Renal cortical epithelial cell (primary cell): ENCODE measurements around the gene LATS2. TPM values are rescaled to one million over a fixed set of nuclear protein-coding genes. Genes with fewer than 3 reads are reported as not detected.

Experiments
- DNase-seq: peaks from one replicate; pipeline ENCODE4 v3.0.0-alpha.2; 2011; ENCODE audit warnings: low read depth
- total RNA-seq: library from RNA; depleted of rRNA; stranded (reverse); fragments of >200 nt; gene quantifications from 2 replicates; pipeline ENCODE4 v1.2.3, GENCODE V29; 2014

Gene LATS2
- total RNA-seq, 1 donor from 2014 or later, result 27.1 TPM

GRCh38 chr13:20993661-20994440 lies 67.5 kb downstream of the LATS2 start:
- DNase-seq, result peak; percentile 87

DNA sequence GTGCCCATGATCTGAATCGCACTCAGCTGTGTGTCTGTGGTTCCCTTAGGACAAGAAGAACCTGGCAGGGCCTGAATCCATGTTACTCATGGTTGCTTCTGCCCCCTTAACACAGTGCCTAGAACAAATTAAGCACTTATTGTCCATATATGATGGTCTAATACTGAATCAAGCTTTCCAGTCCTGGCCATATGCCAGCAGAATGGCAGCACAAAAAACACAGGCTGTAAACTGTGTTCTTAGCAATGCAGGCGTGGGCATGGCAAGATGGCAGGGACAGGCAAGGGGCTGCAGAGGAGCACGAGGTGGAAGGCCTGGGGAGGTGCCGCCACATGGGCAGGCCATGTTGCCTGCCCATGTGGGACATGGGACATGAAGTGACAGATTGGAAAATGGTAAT lies 68.2 kb downstream of the LATS2 start:
- no peak for DNase-seq

- DNase-seq, result no peak
Measured at GRCh38 chr13:20991741-20992520, 69.5 kb downstream of the LATS2 start.

DNA sequence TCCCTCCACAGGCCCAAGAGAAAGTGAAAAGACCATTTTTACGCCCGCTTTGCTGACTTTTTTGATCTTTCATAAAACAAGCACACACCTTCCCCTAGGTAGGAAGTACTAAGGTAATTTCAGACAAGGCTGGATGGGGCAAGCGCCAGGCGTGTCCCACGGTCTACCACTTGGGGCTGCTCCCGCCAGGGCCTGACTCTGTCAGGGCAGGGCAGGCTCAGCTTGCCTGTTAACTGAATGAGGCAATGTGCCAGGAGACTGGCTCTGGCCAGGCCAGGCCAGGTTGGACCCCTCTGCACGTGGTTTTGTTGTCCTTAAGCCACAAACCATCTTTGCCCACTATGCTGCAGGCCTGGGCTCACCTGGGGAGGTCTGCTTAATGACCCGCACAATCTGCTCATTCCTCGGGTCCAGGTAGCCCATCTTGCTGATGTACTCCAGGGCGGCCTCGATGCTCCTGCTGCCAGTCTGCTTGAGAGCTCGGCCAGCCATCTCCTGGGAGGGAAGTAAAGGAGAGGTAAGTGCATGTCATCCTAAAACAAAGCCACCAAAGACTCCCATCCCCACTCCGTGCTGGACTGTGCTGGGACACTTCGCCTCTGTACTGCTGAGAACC lies 70.4 kb downstream of the LATS2 start:
- no peak for DNase-seq

DNA sequence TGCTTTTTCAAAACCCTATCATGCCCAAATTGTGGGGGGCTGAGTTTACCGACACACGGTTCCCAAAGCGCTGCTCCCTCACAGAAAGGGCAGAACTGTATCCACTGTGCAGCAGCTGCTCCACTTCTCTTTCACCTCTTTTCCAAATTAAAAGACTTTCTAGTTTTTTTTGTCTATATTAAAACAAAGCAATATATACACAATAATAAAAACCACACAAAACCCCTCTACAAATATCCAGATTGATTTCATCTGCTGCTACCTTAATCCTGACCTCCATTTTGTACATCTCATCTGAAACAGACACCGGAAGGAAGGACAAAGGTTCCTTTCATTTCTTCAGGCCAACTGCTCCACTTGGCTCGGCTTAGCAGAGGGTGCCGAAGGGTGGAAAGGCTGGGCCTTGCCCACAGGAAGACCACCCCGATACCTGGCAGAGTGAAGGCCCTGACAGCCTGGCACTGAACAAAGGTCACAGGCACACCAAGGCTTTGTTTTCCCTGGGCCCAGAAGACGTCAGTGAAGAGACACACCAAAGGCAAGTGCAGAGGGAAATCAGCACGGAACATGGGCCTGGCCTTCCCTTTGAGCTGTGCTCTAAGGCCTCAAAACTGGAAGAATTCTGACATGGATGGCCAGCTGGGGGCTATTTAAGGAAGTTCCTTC lies 71.6 kb downstream of the LATS2 start:
- no peak for DNase-seq

DNA sequence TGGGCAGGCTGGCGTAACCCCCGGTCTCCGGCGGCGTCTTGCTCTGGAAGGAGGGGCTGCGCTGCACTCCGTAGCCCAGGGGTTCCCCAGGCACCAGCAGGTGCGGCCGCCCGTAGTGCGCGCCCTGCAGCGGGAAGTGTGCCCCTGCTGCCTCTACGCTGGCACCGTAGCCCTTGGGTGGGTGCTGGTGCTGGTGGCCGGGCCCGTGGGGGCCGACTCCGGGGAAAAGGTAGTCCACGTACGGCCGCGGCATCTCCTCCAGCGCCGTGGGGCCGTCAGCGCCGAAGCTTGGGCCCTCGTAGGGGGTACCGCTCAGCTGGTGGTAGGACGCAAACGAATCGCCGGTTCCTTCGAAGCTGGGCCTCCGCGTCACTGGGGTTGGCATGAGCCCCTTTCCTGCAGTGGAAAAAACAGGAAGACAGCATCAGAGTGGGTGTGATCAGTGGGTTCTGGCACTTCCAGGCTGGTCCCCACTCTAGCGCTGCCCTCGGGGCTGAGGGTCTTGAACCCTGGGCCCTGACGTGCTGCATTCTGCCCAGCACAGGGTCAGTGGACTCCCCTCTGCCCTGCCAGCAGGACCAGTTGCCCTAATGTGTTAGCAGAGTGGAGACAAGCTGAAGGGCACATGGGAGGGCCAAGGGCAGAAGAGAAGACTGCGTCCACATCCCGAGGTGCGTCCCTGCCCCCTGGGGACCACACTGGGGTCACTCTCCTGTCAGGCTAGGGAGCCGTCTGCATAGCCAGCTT lies 72.3 kb downstream of the LATS2 start:
- DNase-seq, result no peak

- DNase-seq, result no peak
Measured at GRCh38 chr13:20988033-20988908, 73.1 kb downstream of the LATS2 start.

GRCh38 chr13:20987599-20987998 lies 73.8 kb downstream of the LATS2 start:
- DNase-seq, result no peak

- DNase-seq, result no peak
Measured at GRCh38 chr13:20984879-20985278, 76.5 kb downstream of the LATS2 start.

DNA sequence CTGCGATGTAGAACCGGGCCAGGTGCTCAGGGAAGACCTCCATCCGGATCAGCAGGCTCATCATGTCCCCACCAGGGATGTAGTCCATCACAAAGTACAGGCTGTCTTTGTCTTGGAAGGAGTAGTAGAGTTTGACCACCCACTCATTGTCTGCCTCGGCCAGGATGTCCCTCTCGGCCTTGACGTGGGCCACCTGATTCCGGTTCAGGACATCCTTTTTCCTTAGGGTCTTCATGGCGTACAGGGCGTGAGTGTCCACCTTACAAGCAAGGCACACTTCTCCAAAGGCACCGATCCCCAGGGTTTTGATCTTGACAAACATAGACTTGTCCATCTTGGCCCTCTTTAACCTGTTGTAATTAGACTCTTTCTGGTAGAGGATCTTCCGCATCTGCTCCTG lies 78.0 kb downstream of the LATS2 start:
- DNase-seq, result no peak

GRCh38 chr13:20981370-20982095 lies 79.9 kb downstream of the LATS2 start:
- DNase-seq, result no peak

DNA sequence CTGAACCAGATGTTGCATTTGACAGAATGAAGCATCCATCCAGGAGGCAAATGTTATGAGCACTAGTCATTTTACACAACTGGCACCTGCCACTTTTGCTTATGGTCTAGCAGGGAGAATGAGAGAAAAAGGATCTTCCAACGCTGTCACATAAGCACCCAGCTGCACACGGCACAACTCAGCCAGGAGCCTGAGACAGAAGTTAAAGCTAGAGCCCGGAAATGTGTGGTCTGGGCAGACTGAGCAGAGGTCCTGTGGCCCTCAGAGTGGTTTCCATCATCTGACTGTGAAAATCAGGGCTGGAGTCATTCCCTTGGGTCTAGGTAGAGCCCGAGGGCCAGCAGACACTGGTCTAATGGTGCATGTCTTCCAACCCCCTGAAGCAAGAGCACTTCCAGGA lies 80.5 kb downstream of the LATS2 start:
- DNase-seq, result no peak

- no peak for DNase-seq
Measured at GRCh38 chr13:20980430-20980829, 81.0 kb downstream of the LATS2 start.

GRCh38 chr13:20977394-20977793 lies 84.0 kb downstream of the LATS2 start:
- no peak for DNase-seq

DNA sequence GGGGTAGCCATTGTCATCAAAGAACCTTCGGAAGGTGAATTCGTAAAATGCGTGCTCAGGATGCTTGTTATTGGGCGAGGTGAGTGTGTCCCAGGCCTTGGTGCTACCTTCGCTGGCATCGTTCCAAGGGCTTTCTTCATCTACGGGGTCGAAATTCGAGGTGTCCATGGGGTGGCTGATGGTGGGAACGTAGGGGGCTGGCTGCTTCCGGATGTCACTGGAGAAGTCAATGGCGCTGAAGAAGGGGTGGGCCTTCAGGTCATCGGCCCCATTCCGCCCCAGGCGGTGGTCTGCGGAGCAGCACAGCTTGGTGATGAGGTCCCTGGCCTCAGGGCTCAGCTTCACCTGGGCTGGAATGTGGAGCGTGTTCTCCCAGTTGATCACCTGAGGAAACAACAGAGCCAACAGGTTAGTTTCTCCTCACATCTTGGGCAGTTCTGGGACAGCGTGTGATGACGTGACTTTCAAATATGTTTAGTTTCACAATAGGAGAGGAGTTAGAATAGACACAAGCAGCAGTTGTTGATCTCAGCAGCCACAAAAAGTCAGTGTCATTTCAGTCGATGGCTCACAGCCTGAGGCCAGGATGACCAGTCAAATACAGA lies 86.3 kb downstream of the LATS2 start:
- DNase-seq, result no peak

GRCh38 chr13:20973886-20974425 lies 87.4 kb downstream of the LATS2 start:
- no peak for DNase-seq

- no peak for DNase-seq
Measured at GRCh38 chr13:20972731-20973130, 88.7 kb downstream of the LATS2 start.

DNA sequence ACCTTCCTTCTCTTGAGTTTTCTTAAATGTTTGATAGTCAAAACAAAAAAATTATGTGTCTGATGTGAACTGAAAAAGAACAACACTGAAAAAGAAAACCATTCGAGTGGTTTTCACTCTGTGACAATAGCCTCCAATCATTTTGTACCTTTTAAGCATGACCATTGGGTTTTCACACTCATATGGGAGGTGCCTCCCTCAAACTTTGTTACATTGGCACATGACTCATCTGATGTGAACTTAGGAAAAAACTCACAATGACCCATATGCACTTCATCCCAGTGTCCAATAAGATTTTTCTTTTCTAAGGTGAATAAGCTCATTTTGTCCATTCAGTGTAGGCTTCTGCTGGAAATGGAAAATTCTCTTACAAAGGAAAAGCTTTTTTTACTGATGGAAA lies 92.2 kb downstream of the LATS2 start:
- peak; percentile 67 for DNase-seq

- DNase-seq, result peak; percentile 11
Measured at GRCh38 chr13:20968745-20969144, 92.6 kb downstream of the LATS2 start.
